K562 (cell line): ENCODE results near the gene LSM14B. TPM values are rescaled to one million over a fixed set of nuclear protein-coding genes. Genes with fewer than 3 reads are reported as not detected.

Experiments
- ATAC-seq: fragments of 200-7000 bp; cut with Tn5 transposase; 3 replicates; pipeline ENCODE4 v1.9.1; 2020; ENCODE audit warnings: moderate library complexity
- BruUV-seq: library from RNA; stranded (reverse); fragments of 400-500 nt; replicated peaks from 2 replicates; lab custom pipeline; 2021; lab: Mats Ljungman, UMichigan
- CTCF ChIA-PET: fragments of 300-600 bp; formaldehyde crosslinking; extraction: SDS; loops from one replicate; lab custom pipeline; 2021; ENCODE audit warnings: low intra/inter-chr PET ratio; lab: Yijun Ruan, JAX
- POLR2A ChIA-PET: fragments of 300-600, 350-650 bp; sonication (Branson Sonifier 250); formaldehyde crosslinking; extraction: SDS; loops from one replicate; lab custom pipeline; 2021; ENCODE audit warnings: antibody characterized with exemption, inconsistent platforms; lab: Yijun Ruan, JAX
- DNase-seq, 4 experiments: peaks; one replicate each; pipeline versions ENCODE4 v3.0.0 to v3.0.0-alpha.2; 2011 to 2018; ENCODE audit warnings: low spot score in 3 of 4, mixed read lengths in 3 of 4; ENCODE audit errors: extremely low read depth in 1 of 4
- FAIRE-seq: peaks from 2 replicates; lab custom pipeline; 2011; peaks lifted over from hg19 to GRCh38; lab: Jason Lieb, UNC
- H2AFZ ChIP-seq: 2 replicates; pipeline ENCODE4 v1.6.0; 2011; ENCODE audit warnings: low read depth, low read length, control low read depth, inconsistent platforms
- H3K27ac ChIP-seq: fragments of 200-600 bp; 3 replicates; pipeline ENCODE4 v1.8.0; 2011; ENCODE audit warnings: low read depth, mild to moderate bottlenecking, control low read depth, inconsistent platforms, low read length, moderate library complexity, mixed read lengths; ENCODE audit errors: extremely low read depth
- H3K27me3 ChIP-seq, 2 experiments: fragments of 300-600 bp in 1 of 2; 2 replicates in 1 of 2; 3 replicates in 1 of 2; pipeline versions ENCODE4 v1.6.0 to v1.8.0; 2011; ENCODE audit warnings: inconsistent platforms in 2 of 2, low read length in 2 of 2, mild to moderate bottlenecking in 1 of 2, mixed read lengths in 1 of 2, moderate library complexity in 1 of 2; ENCODE audit not compliant: control insufficient read depth in 2 of 2, insufficient read depth in 2 of 2
- H3K36me3 ChIP-seq: fragments of 300-600 bp; 3 replicates; pipeline ENCODE4 v1.8.0; 2011; ENCODE audit warnings: mild to moderate bottlenecking, low read length, inconsistent platforms; ENCODE audit not compliant: control insufficient read depth, insufficient read depth
- H3K4me1 ChIP-seq, 2 experiments: fragments of 200-600 bp in 1 of 2; replicated peaks in 1 of 2; 2 replicates in 1 of 2; 3 replicates in 1 of 2; pipeline versions ENCODE4 v1.5.1 to v1.8.0; 2011; ENCODE audit warnings: inconsistent platforms in 2 of 2, low read length in 2 of 2, mild to moderate bottlenecking in 1 of 2, mixed read lengths in 1 of 2, moderate library complexity in 1 of 2; ENCODE audit not compliant: control insufficient read depth in 2 of 2, insufficient read depth in 2 of 2
- H3K4me2 ChIP-seq: 2 replicates; pipeline ENCODE4 v1.6.1; 2011; ENCODE audit warnings: low read length, control low read depth, inconsistent platforms, mixed read lengths; ENCODE audit not compliant: insufficient read depth
- H3K4me3 ChIP-seq: fragments of 200-600 bp; sonication (generic), shearing (Covaris generic); 2 replicates; pipeline ENCODE4 v1.5.1; 2016; ENCODE audit warnings: control low read depth, inconsistent platforms
- H3K79me2 ChIP-seq: fragments of 200-600 bp; 3 replicates; pipeline ENCODE4 v1.8.0; 2011; ENCODE audit warnings: low read length, inconsistent platforms; ENCODE audit not compliant: control insufficient read depth, insufficient read depth
- H3K9ac ChIP-seq, 2 experiments: 2 replicates each; pipeline versions ENCODE4 v1.6.0 to v1.6.1; 2011; ENCODE audit warnings: low read depth in 2 of 2, low read length in 2 of 2, control low read depth in 1 of 2, inconsistent platforms in 1 of 2, mild to moderate bottlenecking in 1 of 2, mixed read lengths in 1 of 2; ENCODE audit not compliant: insufficient read depth in 1 of 2
- H3K9me1 ChIP-seq: one replicate; pipeline ENCODE4 v1.6.0; 2011; ENCODE audit warnings: inconsistent platforms, mild to moderate bottlenecking, low read length, moderate library complexity; ENCODE audit not compliant: control insufficient read depth, insufficient read depth
- H3K9me3 ChIP-seq: replicated peaks from 2 replicates; pipeline ENCODE4 v1.5.1; 2011; ENCODE audit warnings: low read depth, low read length, inconsistent platforms; ENCODE audit not compliant: control insufficient read depth, insufficient read depth
- H4K20me1 ChIP-seq: replicated peaks from 2 replicates; pipeline ENCODE4 v1.6.1; 2011; ENCODE audit warnings: low read length, inconsistent platforms, mixed read lengths; ENCODE audit not compliant: control insufficient read depth, insufficient read depth
- ASH1L ChIP-seq: fragments of 450-650 bp; IDR thresholded peaks from 2 replicates; pipeline ENCODE4 v1.6.1; 2018; ENCODE audit warnings: borderline replicate concordance, mild to moderate bottlenecking, low read depth; ENCODE audit not compliant: partially characterized antibody
- CC2D1A ChIP-seq: fragments of 450-650 bp; IDR thresholded peaks from 2 replicates; pipeline ENCODE4 v1.6.1; 2017; ENCODE audit warnings: mild to moderate bottlenecking
- EGR1 ChIP-seq: fragments of 450-650 bp; conservative IDR thresholded peaks from 2 replicates; pipeline ENCODE4 v1.6.1; 2017; ENCODE audit warnings: mild to moderate bottlenecking
- ETV1 ChIP-seq: fragments of 450-650 bp; conservative IDR thresholded peaks from 2 replicates; pipeline ENCODE4 v1.6.1; 2016; ENCODE audit warnings: missing genetic modification characterization, control low read depth, low read depth, missing compliant biosample characterization
- JUN ChIP-seq, 2 experiments: sonication (generic) in 1 of 2; formaldehyde crosslinking in 1 of 2; IDR thresholded peaks; 2 replicates each; pipeline versions ENCODE4 v1.6.1 to v1.8.0; 2012 to 2022; ENCODE audit warnings: borderline replicate concordance in 2 of 2, mild to moderate bottlenecking in 2 of 2, improper control_type of control experiment in 1 of 2, low read depth in 1 of 2, low read length in 1 of 2, missing genetic modification reagents in 1 of 2
- KAT8 ChIP-seq: fragments of 450-650 bp; IDR thresholded peaks from 2 replicates; pipeline ENCODE4 v1.6.1; 2016; ENCODE audit warnings: low read depth, mild to moderate bottlenecking
- NR3C1 ChIP-seq: sonication (generic); formaldehyde crosslinking; IDR thresholded peaks from 2 replicates; pipeline ENCODE4 v1.8.1; 2022; ENCODE audit warnings: missing genetic modification reagents
- TCFL5 ChIP-seq: fragments of 250-450 bp; sonication (Bioruptor Pico); conservative IDR thresholded peaks from 2 replicates; pipeline ENCODE4 v1.6.1; 2021; ENCODE audit warnings: mild to moderate bottlenecking, moderate library complexity, matching md5 sums
- ZNF668 ChIP-seq: fragments of 250-450 bp; sonication (Bioruptor Pico); IDR thresholded peaks from 2 replicates; pipeline ENCODE4 v1.8.0; 2022; ENCODE audit warnings: mild to moderate bottlenecking, inconsistent platforms
- WGBS: fragments of 100-300 bp; shearing (Covaris generic); methylation state at CpG from one replicate; pipeline ENCODE4 v1.1.6; 2016; ENCODE audit warnings: low coverage, mixed read lengths; ENCODE audit not compliant: insufficient coverage; ENCODE audit errors: missing lambda C conversion rate; 5-methylcytosine and 5-hydroxymethylcytosine counted together
- in situ Hi-C: fragments of 300-500 bp; cut with MboI; formaldehyde crosslinking; loops from 4 replicates; pipeline ENCODE4 v1.15.0; 2018; ENCODE audit warnings: inconsistent platforms, mixed read lengths
- intact Hi-C: fragments of 100-400 bp; cut with micrococcal nuclease; formaldehyde crosslinking; loops from 2 replicates; pipeline ENCODE4 v1.14.2; 2022
- polyA plus RNA-seq, 8 experiments: library from polyadenylated mRNA; depleted of rRNA in 4 of 8; stranded (reverse) in 5 of 8; unstranded in 3 of 8; fragments of >200 nt; fragmentation: Nextera tagmentation in 2 of 8; fragmentation: Illumina TruSeq in 1 of 8; extraction: Ambion mirVana in 2 of 8; extraction: Trizol in 1 of 8; gene quantifications; 2 replicates each; pipeline versions ENCODE4 v1.2.1 to v1.2.3, GENCODE V29; 2011 to 2014; ENCODE audit warnings: inconsistent platforms in 1 of 8, missing spikeins in 1 of 8
- total RNA-seq, 7 experiments: library from RNA; depleted of rRNA in 6 of 7; stranded (reverse); fragments of >200 nt in 6 of 7; fragmentation: Illumina TruSeq in 2 of 7; extraction: Trizol in 2 of 7; gene quantifications; 2 replicates each; pipeline versions ENCODE4 v1.2.1 to v1.2.3, GENCODE V29; 2011 to 2021; ENCODE audit warnings: low replicate concordance in 1 of 7
- TF ChIP-seq, protein P1 (sequence below), 2 experiments: IDR thresholded peaks; 2 replicates each; pipeline ENCODE4 v1.6.1; 2011; ENCODE audit warnings: borderline replicate concordance in 1 of 2, control low read depth in 1 of 2, low read depth in 1 of 2, low read length in 1 of 2, mild to moderate bottlenecking in 1 of 2, mixed read lengths in 1 of 2, moderate library complexity in 1 of 2; ENCODE audit not compliant: insufficient read depth in 1 of 2, insufficient read length in 1 of 2, poor library complexity in 1 of 2, severe bottlenecking in 1 of 2; ENCODE audit errors: extremely low read depth in 1 of 2
- TF ChIP-seq, protein P2 (sequence below): fragments of 250-450 bp; sonication (Bioruptor Pico); IDR thresholded peaks from 2 replicates; pipeline ENCODE4 v1.8.0; 2021; ENCODE audit warnings: borderline replicate concordance, mild to moderate bottlenecking, moderate library complexity; ENCODE audit not compliant: poor library complexity, severe bottlenecking

LSM14B gene
- total and polyA plus RNA-seq, 9 of the 15 experiments (the other 6 are each of a cell fraction or from before 2014, with no cell fraction given) = 0.66 to 36.0 (median 20.2) TPM

DNA sequence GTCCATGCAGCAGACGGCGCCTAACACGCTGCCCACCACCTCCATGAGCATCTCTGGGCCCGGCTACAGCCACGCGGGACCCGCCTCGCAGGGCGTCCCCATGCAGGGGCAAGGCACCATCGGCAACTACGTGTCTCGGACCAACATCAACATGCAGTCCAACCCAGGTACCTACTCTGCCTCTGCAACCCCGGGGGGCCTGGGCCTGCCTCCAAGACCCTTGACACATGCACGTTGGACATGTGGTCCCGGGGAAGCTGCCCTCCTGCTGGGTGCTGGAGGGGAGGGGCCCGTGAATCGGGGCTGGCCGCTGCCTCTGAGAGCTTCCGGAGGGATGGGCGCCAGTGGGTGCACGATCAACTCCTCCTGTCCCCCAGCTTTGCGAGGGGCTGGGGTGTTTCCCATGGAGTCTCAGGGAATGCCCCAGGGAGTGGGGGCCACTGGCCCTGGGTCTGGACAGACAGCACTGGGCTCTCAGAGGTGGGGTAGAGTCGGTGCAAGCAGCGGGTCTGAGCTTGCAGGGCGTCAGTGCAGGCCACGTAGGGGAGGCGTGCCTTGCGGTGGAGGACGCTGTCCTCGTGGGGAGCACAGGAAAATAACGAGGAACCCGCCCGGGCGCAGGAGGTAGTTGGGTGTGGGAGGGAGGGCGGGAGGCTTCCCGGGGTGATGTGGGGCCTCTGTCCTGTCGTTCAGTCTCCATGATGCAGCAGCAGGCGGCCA, 40.6 kb downstream of the LSM14B start:
- in situ Hi-C loops = no loop called here
- Histone ChIP-seq H3K4me1 (peaks cover 0 to 28% of the 10 kb centered on the region in 2 experiments; a peak in 2 of 5 replicates), H4K20me1 (0 out of 2 replicates have a peak, but pooled peaks cover 2% of the 10 kb centered on the region), H3K9me1 (no peaks in the 10 kb centered on the region), H2AFZ (no peak overlapping the region), H3K27me3 (no peaks in the 10 kb centered on the region), H3K79me2 (peaks cover 13% of the 10 kb centered on the region), H3K27ac (no peak overlapping the region), H3K4me3 (no peak overlapping the region), H3K4me2 (no peak overlapping the region), H3K9ac (no peak overlapping the region), H3K36me3 (peaks cover 86% of the 10 kb centered on the region; the same call in 2 of the 3 replicates), H3K9me3 (no peaks in the 10 kb centered on the region)
- intact Hi-C loops = no loop called here
- DNase-seq (no peak), ATAC-seq (no peak), FAIRE-seq (no peak)
- ChIA-PET POLR2A (no interaction called here), CTCF (no interaction called here)
- 83% methylated on average over 23 of the region's 38 CpGs for WGBS
- BruUV-seq = no TSS peak
- TF ChIP-seq JUN (IDR thresholded peaks at IDR 0.05; ENCODE audit: borderline replicate concordance, low read depth, low read length) (no peak), JUN (CRISPR knock-in tag; IDR thresholded peaks at IDR 0.05; ENCODE audit: borderline replicate concordance) (no peak), TCFL5 (CRISPR knock-in tag) (no peak), ETV1 (tag) (no peak), NR3C1 (no peak), ZNF668 (CRISPR knock-in tag) (no peak), CC2D1A (no peak), ASH1L (no peak), EGR1 (no peak), KAT8 (no peak)
- TF ChIP-seq, protein P1, sequence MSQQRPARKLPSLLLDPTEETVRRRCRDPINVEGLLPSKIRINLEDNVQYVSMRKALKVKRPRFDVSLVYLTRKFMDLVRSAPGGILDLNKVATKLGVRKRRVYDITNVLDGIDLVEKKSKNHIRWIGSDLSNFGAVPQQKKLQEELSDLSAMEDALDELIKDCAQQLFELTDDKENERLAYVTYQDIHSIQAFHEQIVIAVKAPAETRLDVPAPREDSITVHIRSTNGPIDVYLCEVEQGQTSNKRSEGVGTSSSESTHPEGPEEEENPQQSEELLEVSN (IDR thresholded peaks at IDR 0.05; ENCODE audit: borderline replicate concordance in 1 of 2, extremely low read depth in 1 of 2, insufficient read depth in 1 of 2, insufficient read length in 1 of 2, low read depth in 1 of 2, low read length in 1 of 2, poor library complexity in 1 of 2, severe bottlenecking in 1 of 2) = no peak
- TF ChIP-seq, protein P2, sequence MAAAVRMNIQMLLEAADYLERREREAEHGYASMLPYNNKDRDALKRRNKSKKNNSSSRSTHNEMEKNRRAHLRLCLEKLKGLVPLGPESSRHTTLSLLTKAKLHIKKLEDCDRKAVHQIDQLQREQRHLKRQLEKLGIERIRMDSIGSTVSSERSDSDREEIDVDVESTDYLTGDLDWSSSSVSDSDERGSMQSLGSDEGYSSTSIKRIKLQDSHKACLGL (CRISPR knock-in tag) = no peak
